Transverse colon (tissue), 4 donors: ENCODE data around the gene EHBP1. TPM values are rescaled to one million over a fixed set of nuclear protein-coding genes. Genes with fewer than 3 reads are reported as not detected.

Experiments
- DNase-seq: peaks from one replicate; pipeline ENCODE4 v3.0.0-alpha.2; 2019
- H3K27ac ChIP-seq, 4 donors: fragments of 200-600 bp; sonication (generic); 2 replicates each; pipeline ENCODE4 v1.5.1; 2016 to 2018; ENCODE audit warnings: inconsistent platforms in 4 of 4
- H3K27me3 ChIP-seq: fragments of 200-600 bp; sonication (generic); 2 replicates; pipeline ENCODE4 v1.5.1; 2017; ENCODE audit warnings: inconsistent platforms
- H3K36me3 ChIP-seq, 4 donors: fragments of 200-600 bp; sonication (generic); 2 replicates each; pipeline ENCODE4 v1.5.1; 2017 to 2019; ENCODE audit warnings: inconsistent platforms in 4 of 4
- H3K4me1 ChIP-seq, 4 donors: fragments of 200-600 bp; sonication (generic); 2 replicates each; pipeline ENCODE4 v1.5.1; 2017 to 2020; ENCODE audit warnings: inconsistent platforms in 4 of 4
- H3K4me3 ChIP-seq, 4 donors: fragments of 200-600 bp; sonication (generic); 1 replicate in 1 of 4; 2 replicates in 3 of 4; pipeline versions ENCODE4 v1.5.1 to v1.6.1; 2017 to 2019; ENCODE audit warnings: inconsistent platforms in 4 of 4
- H3K9me3 ChIP-seq, 2 donors: fragments of 200-600 bp; sonication (generic); 2 replicates each; pipeline ENCODE4 v1.5.1; 2017 to 2019; ENCODE audit warnings: inconsistent platforms in 2 of 2
- EP300 ChIP-seq: sonication (generic); formaldehyde crosslinking; IDR thresholded peaks from one replicate; pipeline ENCODE4 v1.6.1; 2017; ENCODE audit warnings: antibody characterized with exemption, low read depth
- POLR2A ChIP-seq: fragments of 450-650 bp; IDR thresholded peaks from one replicate; pipeline ENCODE4 v1.6.1; 2016; ENCODE audit warnings: antibody characterized with exemption, mild to moderate bottlenecking, moderate library complexity
- POLR2AphosphoS5 ChIP-seq, 3 donors: sonication (generic); formaldehyde crosslinking; IDR thresholded peaks; one replicate each; pipeline ENCODE4 v1.6.1; 2016; ENCODE audit warnings: antibody characterized with exemption in 3 of 3
- WGBS, 2 donors: methylation state at CpG; one replicate each; pipeline ENCODE4 v1.1.5; 2018; ENCODE audit warnings: low coverage in 1 of 2; 5-methylcytosine and 5-hydroxymethylcytosine counted together
- in situ Hi-C, 4 donors: fragments of 200-750 bp; cut with MboI; loops; one replicate each; pipeline versions ENCODE4 v1.15.0 to v1.15.1; 2017; ENCODE audit warnings: low sequenced_read_pairs in 3 of 4, low pct_ligation_motif_present in 1 of 4, low pct_unique_long_range_greater_than_20kb in 1 of 4
- intact Hi-C: fragments of 100-400 bp; cut with DNase I; formaldehyde crosslinking; loops from one replicate; pipeline ENCODE4 v1.15.1; 2023; ENCODE audit warnings: low total_unique reads
- total RNA-seq, 4 donors: library from RNA; depleted of rRNA; stranded (reverse); fragments of >200 nt; gene quantifications; one replicate each; pipeline ENCODE4 v1.1.0, GENCODE V29; 2016
- TF ChIP-seq, protein P1 (sequence below), 5 experiments: fragments of 200-600 bp in 3 of 5; fragments of 450-650 bp in 2 of 5; sonication (generic) in 3 of 5; IDR thresholded peaks; 1 replicate in 2 of 5; 2 replicates in 3 of 5; pipeline ENCODE4 v1.5.1; 2016 to 2017; ENCODE audit warnings: antibody characterized with exemption in 5 of 5, inconsistent platforms in 3 of 5, mild to moderate bottlenecking in 2 of 5, moderate library complexity in 1 of 5

The EHBP1 gene
- total RNA-seq, 4 donors from 2014 or later, result 41.1 to 69.4 (median 47.0) TPM

- Histone ChIP-seq H3K4me3 (no peak overlapping the region), H3K4me1 (peaks cover 1 to 10% (median 7%) of the 10 kb centered on the region in 4 donors), H3K9me3 (no peaks in the 10 kb centered on the region), H3K27me3 (peaks cover 100% of the 10 kb centered on the region), H3K36me3 (no peaks in the 10 kb centered on the region), H3K27ac (no peak overlapping the region)
- TF ChIP-seq, protein P1, sequence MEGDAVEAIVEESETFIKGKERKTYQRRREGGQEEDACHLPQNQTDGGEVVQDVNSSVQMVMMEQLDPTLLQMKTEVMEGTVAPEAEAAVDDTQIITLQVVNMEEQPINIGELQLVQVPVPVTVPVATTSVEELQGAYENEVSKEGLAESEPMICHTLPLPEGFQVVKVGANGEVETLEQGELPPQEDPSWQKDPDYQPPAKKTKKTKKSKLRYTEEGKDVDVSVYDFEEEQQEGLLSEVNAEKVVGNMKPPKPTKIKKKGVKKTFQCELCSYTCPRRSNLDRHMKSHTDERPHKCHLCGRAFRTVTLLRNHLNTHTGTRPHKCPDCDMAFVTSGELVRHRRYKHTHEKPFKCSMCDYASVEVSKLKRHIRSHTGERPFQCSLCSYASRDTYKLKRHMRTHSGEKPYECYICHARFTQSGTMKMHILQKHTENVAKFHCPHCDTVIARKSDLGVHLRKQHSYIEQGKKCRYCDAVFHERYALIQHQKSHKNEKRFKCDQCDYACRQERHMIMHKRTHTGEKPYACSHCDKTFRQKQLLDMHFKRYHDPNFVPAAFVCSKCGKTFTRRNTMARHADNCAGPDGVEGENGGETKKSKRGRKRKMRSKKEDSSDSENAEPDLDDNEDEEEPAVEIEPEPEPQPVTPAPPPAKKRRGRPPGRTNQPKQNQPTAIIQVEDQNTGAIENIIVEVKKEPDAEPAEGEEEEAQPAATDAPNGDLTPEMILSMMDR (IDR thresholded peaks at IDR 0.05), result no peak
- no peak for TF ChIP-seq POLR2A
- TF ChIP-seq EP300, result no peak
- no peak for TF ChIP-seq POLR2AphosphoS5 (IDR thresholded peaks at IDR 0.05)
- intact Hi-C loops, result no loop called here
- in situ Hi-C loops, result no loop called here
- DNase-seq, result no peak
- WGBS, 2 donors, result 67 to 69% methylated on average over 1 of the region's 1 CpG
Measured at GRCh38 chr2:63064197-63064596, 358.7 kb downstream of the EHBP1 start.

- no peak for DNase-seq
- in situ Hi-C loops, result no loop called here
- Histone ChIP-seq H3K4me3 (no peak overlapping the region), H3K36me3 (no peaks in the 10 kb centered on the region), H3K27me3 (peaks cover 100% of the 10 kb centered on the region), H3K9me3 (no peaks in the 10 kb centered on the region), H3K4me1 (peaks cover 0 to 5% (median 2%) of the 10 kb centered on the region in 4 donors), H3K27ac (no peak overlapping the region)
- WGBS, 2 donors, result 58 to 61% methylated on average over 4 of the region's 4 CpGs
- intact Hi-C loops, result no loop called here
- no peak for TF ChIP-seq EP300
- TF ChIP-seq, protein P1 (IDR thresholded peaks at IDR 0.05), result no peak
- no peak for TF ChIP-seq POLR2AphosphoS5 (IDR thresholded peaks at IDR 0.05)
Measured at GRCh38 chr2:63064661-63065060, 359.1 kb downstream of the EHBP1 start.

DNA sequence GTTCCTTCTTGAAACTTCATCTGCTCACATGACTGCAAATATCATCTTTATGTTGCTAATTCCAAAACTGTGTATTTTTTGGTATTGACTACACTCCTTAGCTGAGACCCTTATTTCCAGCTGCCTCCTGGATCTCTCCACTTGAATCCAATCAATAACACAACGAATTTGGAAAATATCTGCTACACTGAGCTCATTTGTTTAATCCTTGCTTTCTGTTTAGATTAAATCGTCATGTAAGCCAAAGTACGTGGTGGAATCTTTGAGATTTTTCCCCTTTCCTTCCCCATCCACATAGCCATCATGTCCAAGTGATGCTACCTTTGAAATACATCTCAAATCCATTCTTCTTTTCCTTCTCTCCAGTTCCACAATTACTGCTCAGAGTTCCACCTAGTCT, 360.8 kb downstream of the EHBP1 start:
- no peak for DNase-seq
- peaks cover 94% of the 10 kb centered on the region for H3K27me3 ChIP-seq
- intact Hi-C loops (no loop called here), in situ Hi-C loops (no loop called here)
- H3K4me1 ChIP-seq, result no peaks in the 10 kb centered on the region
- no peak overlapping the region for H3K4me3 ChIP-seq
- H3K9me3 ChIP-seq, result no peaks in the 10 kb centered on the region
- H3K36me3 ChIP-seq, result no peaks in the 10 kb centered on the region
- WGBS, 2 donors, result 33 to 59% methylated on average over 3 of the region's 3 CpGs
- H3K27ac ChIP-seq, result no peak overlapping the region
- TF ChIP-seq, protein P1 (IDR thresholded peaks at IDR 0.05), result no peak
- TF ChIP-seq POLR2AphosphoS5 (IDR thresholded peaks at IDR 0.05) (no peak), EP300 (no peak), POLR2A (no peak)

DNA sequence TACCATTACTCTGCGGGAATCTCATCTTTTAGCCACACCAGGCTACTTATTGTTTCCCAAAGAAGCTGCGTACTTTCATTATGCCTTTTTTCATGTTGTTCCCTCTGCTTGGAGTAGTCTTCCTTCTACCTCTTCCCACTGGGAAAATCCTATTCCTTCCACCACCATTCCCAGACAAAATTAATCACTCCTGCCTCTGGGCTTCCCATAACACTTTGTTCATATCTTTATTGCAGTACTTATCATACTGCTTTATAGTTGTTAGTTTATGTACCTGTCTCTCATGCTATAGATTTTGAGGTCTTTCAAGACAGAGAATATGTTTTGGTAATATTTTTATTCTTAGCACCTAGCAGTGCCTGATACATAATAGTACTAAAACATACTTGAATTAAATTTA, 361.3 kb downstream of the EHBP1 start:
- H3K27me3 ChIP-seq, result peaks cover 88% of the 10 kb centered on the region
- no peak for DNase-seq
- no peaks in the 10 kb centered on the region for H3K4me1 ChIP-seq
- WGBS, 2 donors, result 76 to 79% methylated on average over 2 of the region's 2 CpGs
- in situ Hi-C loops (no loop called here), intact Hi-C loops (no loop called here)
- H3K9me3 ChIP-seq, result no peaks in the 10 kb centered on the region
- no peaks in the 10 kb centered on the region for H3K36me3 ChIP-seq
- H3K27ac ChIP-seq, result no peak overlapping the region
- H3K4me3 ChIP-seq, result no peak overlapping the region
- no peak for TF ChIP-seq POLR2A
- TF ChIP-seq, protein P1 (IDR thresholded peaks at IDR 0.05), result no peak
- no peak for TF ChIP-seq POLR2AphosphoS5 (IDR thresholded peaks at IDR 0.05)
- TF ChIP-seq EP300, result no peak
